IMR-90 (cell line): Measurements from ENCODE around the gene BAG1. TPM values are rescaled to one million over a fixed set of nuclear protein-coding genes. Genes with fewer than 3 reads are reported as not detected.

Source experiments
- ATAC-seq: fragments of 200-7000 bp; cut with Tn5 transposase; 2 replicates; pipeline ENCODE4 v1.9.1; 2020; ENCODE audit warnings: low read depth, mild to moderate bottlenecking, moderate library complexity
- BruUV-seq: library from RNA; stranded (reverse); fragments of 400-500 nt; replicated peaks from 2 replicates; lab custom pipeline; 2021; lab: Mats Ljungman, UMichigan
- CTCF ChIA-PET: fragments of 300-600 bp; formaldehyde crosslinking; extraction: SDS; loops from one replicate; lab custom pipeline; 2021; ENCODE audit warnings: antibody characterized with exemption; lab: Yijun Ruan, JAX
- POLR2A ChIA-PET: fragments of 300-600 bp; sonication (Branson Sonifier 250); formaldehyde crosslinking; loops from one replicate; lab custom pipeline; 2022; ENCODE audit warnings: antibody characterized with exemption; ENCODE audit not compliant: unreplicated experiment; lab: Charles Lee
- DNase-seq: peaks from one replicate; pipeline ENCODE4 v3.0.0; 2013
- H2AFZ ChIP-seq: replicated peaks from 2 replicates; pipeline ENCODE3; 2013; ENCODE audit warnings: low read length, mild to moderate bottlenecking; ENCODE audit not compliant: poor library complexity
- H2AK5ac ChIP-seq: 2 replicates; pipeline ENCODE4 v1.6.1; 2013; ENCODE audit warnings: low read depth, low read length, inconsistent platforms
- H2AK9ac ChIP-seq: replicated peaks from 2 replicates; pipeline ENCODE3; 2013; ENCODE audit warnings: mild to moderate bottlenecking, low read depth, low read length, moderate library complexity; ENCODE audit not compliant: poor library complexity
- H2BK120ac ChIP-seq: 2 replicates; pipeline ENCODE4 v1.6.1; 2013; ENCODE audit warnings: low read depth, low read length, inconsistent platforms
- H2BK15ac ChIP-seq: 3 replicates; pipeline ENCODE4 v1.6.1; 2013; ENCODE audit warnings: low read depth, low read length, inconsistent platforms
- H2BK20ac ChIP-seq: 2 replicates; pipeline ENCODE4 v1.6.1; 2013; ENCODE audit warnings: low read depth, mild to moderate bottlenecking, inconsistent platforms, low read length, moderate library complexity
- H2BK5ac ChIP-seq: 2 replicates; pipeline ENCODE4 v1.6.1; 2013; ENCODE audit warnings: mild to moderate bottlenecking, low read depth, low read length, inconsistent platforms; ENCODE audit not compliant: poor library complexity, severe bottlenecking
- H3K14ac ChIP-seq: replicated peaks from 2 replicates; pipeline ENCODE4 v1.6.1; 2013; ENCODE audit warnings: low read depth, low read length, inconsistent platforms
- H3K18ac ChIP-seq: 2 replicates; pipeline ENCODE4 v1.6.1; 2013; ENCODE audit warnings: low read depth, low read length, control low read depth
- H3K23ac ChIP-seq: 2 replicates; pipeline ENCODE4 v1.6.1; 2013; ENCODE audit warnings: low read depth, low read length, inconsistent platforms
- H3K27ac ChIP-seq: 2 replicates; pipeline ENCODE4 v1.5.1; 2013; ENCODE audit warnings: mild to moderate bottlenecking, control low read depth, low read length; ENCODE audit not compliant: insufficient read depth
- H3K27me3 ChIP-seq: 2 replicates; pipeline ENCODE4 v1.6.1; 2013; ENCODE audit warnings: low read length; ENCODE audit not compliant: control insufficient read depth, insufficient read depth
- H3K36me3 ChIP-seq: 2 replicates; pipeline ENCODE4 v1.6.1; 2013; ENCODE audit warnings: low read length, mixed read lengths; ENCODE audit not compliant: control insufficient read depth, insufficient read depth
- H3K4ac ChIP-seq: 2 replicates; pipeline ENCODE4 v1.6.1; 2013; ENCODE audit warnings: low read depth, low read length, inconsistent platforms
- H3K4me1 ChIP-seq: 2 replicates; pipeline ENCODE4 v1.6.1; 2013; ENCODE audit warnings: low read length, mixed read lengths; ENCODE audit not compliant: control insufficient read depth, insufficient read depth
- H3K4me2 ChIP-seq: 2 replicates; pipeline ENCODE4 v1.6.1; 2013; ENCODE audit warnings: low read depth, mild to moderate bottlenecking, control low read depth, low read length, moderate library complexity
- H3K4me3 ChIP-seq: 2 replicates; pipeline ENCODE4 v1.5.1; 2013; ENCODE audit warnings: low read depth, mild to moderate bottlenecking, control low read depth, low read length, moderate library complexity; ENCODE audit not compliant: insufficient read depth
- H3K56ac ChIP-seq: 2 replicates; pipeline ENCODE4 v1.6.1; 2013; ENCODE audit warnings: low read length, inconsistent platforms; ENCODE audit not compliant: insufficient read depth; ENCODE audit errors: extremely low read depth
- H3K79me1 ChIP-seq, 2 experiments: 2 replicates each; pipeline ENCODE4 v1.6.1; 2013; ENCODE audit warnings: low read length in 2 of 2, inconsistent platforms in 1 of 2, low read depth in 1 of 2
- H3K9ac ChIP-seq: 2 replicates; pipeline ENCODE4 v1.6.1; 2013; ENCODE audit warnings: low read depth, low read length, control low read depth
- H3K9me1 ChIP-seq: 2 replicates; pipeline ENCODE4 v1.6.1; 2013; ENCODE audit warnings: low read length, inconsistent platforms; ENCODE audit not compliant: insufficient read depth
- H3K9me3 ChIP-seq: 2 replicates; pipeline ENCODE4 v1.6.1; 2013; ENCODE audit warnings: low read length; ENCODE audit not compliant: control insufficient read depth, insufficient read depth
- H4K20me1 ChIP-seq: 2 replicates; pipeline ENCODE4 v1.6.1; 2013; ENCODE audit warnings: low read length, inconsistent platforms; ENCODE audit not compliant: insufficient read depth
- H4K5ac ChIP-seq: 2 replicates; pipeline ENCODE4 v1.6.1; 2013; ENCODE audit warnings: mild to moderate bottlenecking, low read depth, low read length, control low read depth
- H4K8ac ChIP-seq, 2 experiments: 2 replicates each; pipeline ENCODE4 v1.6.1; 2013; ENCODE audit warnings: low read depth in 2 of 2, low read length in 2 of 2, control low read depth in 1 of 2, inconsistent platforms in 1 of 2
- H4K91ac ChIP-seq: 2 replicates; pipeline ENCODE4 v1.6.1; 2013; ENCODE audit warnings: low read depth, low read length, inconsistent platforms; ENCODE audit not compliant: insufficient read depth
- CEBPB ChIP-seq: IDR thresholded peaks from 2 replicates; pipeline ENCODE4 v1.6.1; 2012; ENCODE audit warnings: low read depth, low read length, improper control_type of control experiment
- MAFK ChIP-seq: IDR thresholded peaks from 2 replicates; pipeline ENCODE4 v1.6.1; 2012; ENCODE audit warnings: low read depth, low read length, improper control_type of control experiment
- SMC3 ChIP-seq: fragments of 150-350 bp; IDR thresholded peaks from 2 replicates; pipeline ENCODE4 v1.6.1; 2016; ENCODE audit warnings: low read depth, mild to moderate bottlenecking, antibody characterized with exemption, low read length, moderate library complexity
- WGBS, 2 experiments: methylation state at CpG; one replicate each; pipeline versions ENCODE4 v1.1.5 to v1.1.7; 2013; ENCODE audit warnings: missing lambda C conversion rate in 2 of 2; ENCODE audit not compliant: insufficient read length in 1 of 2; ENCODE audit errors: extremely low coverage in 2 of 2; 5-methylcytosine and 5-hydroxymethylcytosine counted together
- dilution Hi-C: fragments of 300-500 bp; cut with HindIII; formaldehyde crosslinking; loops from one replicate; pipeline ENCODE4 v1.14.3; 2018; ENCODE audit warnings: low sequenced_read_pairs; ENCODE audit not compliant: unreplicated experiment
- in situ Hi-C: fragments of 300-500 bp; cut with MboI; formaldehyde crosslinking; loops from 3 replicates; pipeline ENCODE4 v1.14.3; 2019; ENCODE audit warnings: low sequenced_read_pairs, inconsistent platforms, mixed read lengths
- intact Hi-C: fragments of 100-400 bp; cut with micrococcal nuclease; formaldehyde crosslinking; loops from 2 replicates; pipeline ENCODE4 v1.10.0; 2022
- polyA plus RNA-seq, 3 experiments: library from polyadenylated mRNA; depleted of rRNA; stranded (reverse); fragments of >200 nt; gene quantifications; 2 replicates each; pipeline ENCODE4 v1.2.3, GENCODE V29; 2012; ENCODE audit warnings: low replicate concordance in 1 of 3
- total RNA-seq: library from RNA; depleted of rRNA; stranded (reverse); fragments of >200 nt; gene quantifications from 2 replicates; pipeline ENCODE4 v1.2.3, GENCODE V29; 2012

The BAG1 gene
- total and polyA plus RNA-seq, 2 of the 4 experiments (the other 2 are of a cell fraction): 4.5 to 20.9 TPM

DNA sequence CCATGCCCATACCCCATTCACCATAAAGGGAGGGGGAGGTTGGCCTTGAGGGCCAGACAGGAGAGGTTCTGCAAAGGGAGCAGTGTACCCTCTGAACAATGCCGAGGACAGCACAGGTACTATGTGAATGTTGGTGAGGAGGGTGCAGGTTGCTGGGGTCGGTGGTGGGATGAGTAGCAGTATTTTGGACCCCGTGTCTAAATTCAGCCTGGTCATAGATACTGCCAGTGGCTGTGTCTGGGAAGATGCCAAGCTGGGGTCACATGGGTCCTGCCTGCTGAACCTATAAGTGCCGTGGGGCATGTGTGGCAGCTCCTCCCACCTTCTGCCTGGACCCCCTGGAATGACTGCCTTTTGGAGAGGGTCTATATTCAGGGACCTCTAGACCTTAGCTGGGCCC lies 35.9 kb downstream of the BAG1 start:
- ChIA-PET POLR2A (no interaction called here), CTCF (no interaction called here)
- H3K4me1 ChIP-seq: peaks cover 12% of the 10 kb centered on the region
- H3K4me2 ChIP-seq: no peak overlapping the region
- no peak overlapping the region for H2BK20ac ChIP-seq
- H3K79me1 ChIP-seq: no peaks in the 10 kb centered on the region
- no peak overlapping the region for H2AK5ac ChIP-seq
- no peak overlapping the region for H3K18ac ChIP-seq
- BruUV-seq: no TSS peak
- H3K36me3 ChIP-seq: no peaks in the 10 kb centered on the region
- no peak overlapping the region for H4K91ac ChIP-seq
- H3K4me3 ChIP-seq: no peak overlapping the region
- no peak overlapping the region for H3K56ac ChIP-seq
- H2AFZ ChIP-seq: no peak overlapping the region
- H3K27me3 ChIP-seq: no peaks in the 10 kb centered on the region
- 68% methylated on average over 3 of the region's 4 CpGs; no CpG with 5 or more reads in 1 of the 2 experiments for WGBS, 2 experiments
- H2BK120ac ChIP-seq: no peak overlapping the region
- H4K20me1 ChIP-seq: no peaks in the 10 kb centered on the region
- DNase-seq (no peak), ATAC-seq (no peak)
- no peak overlapping the region for H3K14ac ChIP-seq
- dilution Hi-C loops: no loop called here
- TF ChIP-seq MAFK (no peak), SMC3 (no peak), CEBPB (no peak)
- H4K8ac ChIP-seq: no peak overlapping the region
- intact Hi-C loops: no loop called here
- no peaks in the 10 kb centered on the region for H3K9me3 ChIP-seq
- no peak overlapping the region for H2BK5ac ChIP-seq
- H2BK15ac ChIP-seq: no peak overlapping the region
- H4K5ac ChIP-seq: no peak overlapping the region
- H3K9ac ChIP-seq: no peak overlapping the region
- no peak overlapping the region for H2AK9ac ChIP-seq
- in situ Hi-C loops: loop anchor here (5.0 kb wide), 1 partner anchor 146 kb away; no protein-coding TSS in a partner anchor
- peaks cover 3% of the 10 kb centered on the region for H3K9me1 ChIP-seq
- H3K27ac ChIP-seq: no peak overlapping the region
- H3K23ac ChIP-seq: no peak overlapping the region
- H3K4ac ChIP-seq: no peak overlapping the region
